ENCODE measurements around the gene YPEL2. TPM values are rescaled to one million over a fixed set of nuclear protein-coding genes. Genes with fewer than 3 reads are reported as not detected.

YPEL2 gene
- total and polyA plus RNA-seq, 2 of the 13 experiments (the other 11 are each of a cell fraction or from before 2014, with no cell fraction given) = 8.5 to 21.1 TPM

- H3K36me3 ChIP-seq (replicated peaks in 1 of 2; ENCODE audit: control insufficient read depth in 1 of 2, insufficient read depth in 2 of 2, low read length in 2 of 2) = no peaks in the 10 kb centered on the region
- H3K4me2 ChIP-seq (ENCODE audit: low read depth, low read length) = peak overlapping the region; percentile 89
- DNase-seq (ENCODE audit: low spot score) = no peak
- intact Hi-C loops (cut with micrococcal nuclease; ENCODE audit: unreplicated experiment) = no loop called here
- no peaks in the 10 kb centered on the region; a peak in 1 of 5 replicates for H3K27me3 ChIP-seq (ENCODE audit: control insufficient read depth in 1 of 2, insufficient read depth in 2 of 2, low read length in 2 of 2)
- BruUV-seq (replicated peaks) = no TSS peak
- H2AFZ ChIP-seq (ENCODE audit: low read length) = no peak overlapping the region
- ChIA-PET POLR2A (interaction anchor here (0.9 to 1.7 kb wide), 4 partner anchors 22 to 103 kb away, joined by 3 to 16 read pairs (median 7); no protein-coding TSS in a partner anchor), CTCF (ENCODE audit: low intra/inter-chr PET ratio, low total read pairs) (interaction anchor here (0.5 to 0.6 kb wide), 2 partner anchors 103 to 127 kb away, joined by 3 read pairs; no protein-coding TSS in a partner anchor)
- H3K79me2 ChIP-seq (ENCODE audit: insufficient read depth, low read length) = peaks cover 54% of the 10 kb centered on the region
- 36% methylated on average over 9 of the region's 14 CpGs for WGBS (ENCODE audit: low lambda C conversion rate)
- ATAC-seq = no peak
- in situ Hi-C loops (cut with HindIII; ENCODE audit: extremely low pct_ligation_motif_present, low pct_unique_long_range_greater_than_20kb) = loop anchor here (5.0 kb wide), 1 partner anchor 34 kb away; no protein-coding TSS in a partner anchor
- FAIRE-seq = no peak
- H3K4me1 ChIP-seq (ENCODE audit: insufficient read depth, low read length) = peaks cover 69% of the 10 kb centered on the region
- H4K20me1 ChIP-seq (ENCODE audit: insufficient read depth, low read length) = peaks cover 29% of the 10 kb centered on the region
- peak overlapping the region; percentile 75 for H3K9ac ChIP-seq (ENCODE audit: insufficient read depth, low read depth, low read length)
- peak overlapping the region; percentile 78 to 91 (median 91) for H3K4me3 ChIP-seq (replicated peaks in 1 of 3; ENCODE audit: insufficient read depth in 1 of 3, low read depth in 2 of 3, low read length in 3 of 3)
- H3K27ac ChIP-seq (ENCODE audit: extremely low read length, insufficient read depth, low read length) = peak overlapping the region; percentile 44
- no peaks in the 10 kb centered on the region for H3K9me3 ChIP-seq (ENCODE audit: low read length)
- no peak for TF ChIP-seq MAFF (IDR thresholded peaks at IDR 0.05; ENCODE audit: low read depth, low read length)
- TF ChIP-seq ZNF781 (CRISPR knock-in tag; IDR thresholded peaks at IDR 0.05; ENCODE audit: borderline replicate concordance, not compliant biosample characterization) = no peak
- no peak for TF ChIP-seq THRA (CRISPR knock-in tag; IDR thresholded peaks at IDR 0.05; ENCODE audit: borderline replicate concordance)
- no peak for TF ChIP-seq NCOA1 (CRISPR knock-in tag; IDR thresholded peaks at IDR 0.05)
- TF ChIP-seq SPEN (CRISPR knock-in tag; IDR thresholded peaks at IDR 0.05; ENCODE audit: low read depth) = peak; percentile 47
- no peak for TF ChIP-seq FUBP1 (CRISPR knock-in tag; IDR thresholded peaks at IDR 0.05; ENCODE audit: borderline replicate concordance)
- TF ChIP-seq HNRNPL (IDR thresholded peaks at IDR 0.05; ENCODE audit: low read depth, low read length) = no peak
- no peak for TF ChIP-seq ZMYM4 (CRISPR knock-in tag; IDR thresholded peaks at IDR 0.05)
- 0 out of 2 replicates have a peak, but pooled peaks have one; percentile 14 for TF ChIP-seq KMT2A (CRISPR knock-in tag; IDR thresholded peaks at IDR 0.05)
- no peak for TF ChIP-seq ZNF646 (CRISPR knock-in tag; IDR thresholded peaks at IDR 0.05)
- no peak for TF ChIP-seq ATF5 (CRISPR knock-in tag; IDR thresholded peaks at IDR 0.05; ENCODE audit: low read depth)
- TF ChIP-seq ZNF777 (CRISPR knock-in tag; IDR thresholded peaks at IDR 0.05) = no peak
These were observed 1.4 kb downstream of the YPEL2 start for GRCh38 chr17:59332749-59333377.
